Ascending aorta (tissue), 2 donors: Measurements from ENCODE around the gene CTCF. TPM values are rescaled to one million over a fixed set of nuclear protein-coding genes. Genes with fewer than 3 reads are reported as not detected.

Experiments
- DNase-seq, 2 donors: peaks; one replicate each; pipeline ENCODE4 v3.0.0-alpha.2; 2019; ENCODE audit warnings: low spot score in 2 of 2
- H3K27ac ChIP-seq, 2 donors: fragments of 200-600 bp; sonication (generic); one replicate each; pipeline ENCODE4 v1.5.1; 2016 to 2017; ENCODE audit warnings: mild to moderate bottlenecking in 1 of 2
- H3K27me3 ChIP-seq: fragments of 200-600 bp; sonication (generic); one replicate; pipeline ENCODE4 v1.5.1; 2017
- H3K36me3 ChIP-seq, 2 donors: fragments of 200-600 bp; sonication (generic); one replicate each; pipeline ENCODE4 v1.5.1; 2016
- H3K4me1 ChIP-seq, 2 donors: fragments of 200-600 bp; sonication (generic); one replicate each; pipeline ENCODE4 v1.5.1; 2016 to 2017; ENCODE audit warnings: mild to moderate bottlenecking in 1 of 2
- H3K4me3 ChIP-seq, 2 donors: fragments of 200-600 bp; sonication (generic); one replicate each; pipeline ENCODE4 v1.5.1; 2016 to 2017; ENCODE audit warnings: mild to moderate bottlenecking in 1 of 2
- H3K9me3 ChIP-seq, 2 donors: fragments of 200-600 bp; sonication (generic); one replicate each; pipeline ENCODE4 v1.5.1; 2016
- CTCF ChIP-seq, 3 experiments: fragments of 200-600 bp in 2 of 3; fragments of 450-650 bp in 1 of 3; sonication (generic) in 2 of 3; IDR thresholded peaks; one replicate each; pipeline ENCODE4 v1.5.1; 2016 to 2019; ENCODE audit warnings: antibody characterized with exemption in 3 of 3, mild to moderate bottlenecking in 1 of 3, moderate library complexity in 1 of 3
- intact Hi-C: fragments of 100-400 bp; cut with DNase I; formaldehyde crosslinking; loops from one replicate; pipeline ENCODE4 v1.15.1; 2023
- total RNA-seq: library from RNA; depleted of rRNA; stranded (reverse); fragments of >200 nt; gene quantifications from one replicate; pipeline ENCODE4 v1.1.0, GENCODE V29; 2016

The CTCF gene
- total RNA-seq, 1 donor from 2014 or later: 38.6 TPM

GRCh38 chr16:67563708-67564468 lies 1.6 kb downstream of the CTCF start:
- no peak for TF ChIP-seq CTCF (IDR thresholded peaks at IDR 0.05)
- Histone ChIP-seq H3K4me1 (peaks cover 7 to 24% of the 10 kb centered on the region in 2 donors), H3K4me3 (peak overlapping the region; percentile 99), H3K9me3 (no peaks in the 10 kb centered on the region), H3K27me3 (no peaks in the 10 kb centered on the region), H3K36me3 (no peaks in the 10 kb centered on the region), H3K27ac (peak overlapping the region; percentile 100)
- peak; percentile 31 to 85 for DNase-seq
- intact Hi-C loops: loop anchor here (2.0 to 5.0 kb wide), 2 partner anchors 82 to 155 kb away; partner anchors contain the start of genes AGRP, ATP6V0D1 and GFOD2

- H3K27me3 ChIP-seq: no peaks in the 10 kb centered on the region
- no peaks in the 10 kb centered on the region for H3K36me3 ChIP-seq
- DNase-seq: no peak
- no peak overlapping the region for H3K4me3 ChIP-seq
- H3K27ac ChIP-seq: no peak overlapping the region
- H3K9me3 ChIP-seq: no peaks in the 10 kb centered on the region
- no peak for TF ChIP-seq CTCF (IDR thresholded peaks at IDR 0.05)
- peaks cover 7 to 24% of the 10 kb centered on the region in 2 donors for H3K4me1 ChIP-seq
- intact Hi-C loops: no loop called here
These were observed 3.3 kb downstream of the CTCF start for GRCh38 chr16:67565470-67566100.

- intact Hi-C loops: no loop called here
- Histone ChIP-seq H3K36me3 (peaks cover 16 to 31% of the 10 kb centered on the region in 2 donors), H3K4me3 (no peak overlapping the region), H3K9me3 (no peaks in the 10 kb centered on the region), H3K27ac (no peak overlapping the region), H3K27me3 (no peaks in the 10 kb centered on the region), H3K4me1 (no peaks in the 10 kb centered on the region)
- no peak for DNase-seq
- no peak for TF ChIP-seq CTCF (IDR thresholded peaks at IDR 0.05)
These were observed 9.1 kb downstream of the CTCF start for GRCh38 chr16:67571464-67571863.

DNA sequence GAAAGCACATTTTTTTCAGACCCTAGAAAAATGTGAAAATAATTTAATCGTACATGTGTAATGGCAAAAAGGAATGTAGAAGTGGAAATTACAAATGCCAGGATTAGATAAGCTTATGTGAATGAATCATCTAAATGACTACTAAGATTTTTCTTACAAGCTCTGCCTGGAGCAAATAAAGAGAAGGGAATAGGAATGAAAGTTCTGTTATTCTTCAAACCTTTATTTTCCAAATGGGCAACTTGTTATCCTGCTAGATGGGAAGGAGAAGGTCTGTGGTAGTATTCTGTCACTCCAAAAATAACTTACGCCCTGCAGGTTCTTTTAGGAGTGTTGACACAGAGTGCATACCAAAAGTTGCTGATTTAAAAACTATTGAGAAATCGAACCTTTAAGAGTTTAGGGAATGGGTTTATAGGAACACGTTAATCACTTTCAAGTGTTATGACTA lies 9.7 kb downstream of the CTCF start:
- Histone ChIP-seq H3K4me1 (no peaks in the 10 kb centered on the region), H3K27ac (no peak overlapping the region), H3K36me3 (peaks cover 16 to 31% of the 10 kb centered on the region in 2 donors), H3K27me3 (no peaks in the 10 kb centered on the region), H3K9me3 (no peaks in the 10 kb centered on the region), H3K4me3 (no peak overlapping the region)
- DNase-seq: no peak
- intact Hi-C loops: no loop called here
- TF ChIP-seq CTCF (IDR thresholded peaks at IDR 0.05): no peak

DNA sequence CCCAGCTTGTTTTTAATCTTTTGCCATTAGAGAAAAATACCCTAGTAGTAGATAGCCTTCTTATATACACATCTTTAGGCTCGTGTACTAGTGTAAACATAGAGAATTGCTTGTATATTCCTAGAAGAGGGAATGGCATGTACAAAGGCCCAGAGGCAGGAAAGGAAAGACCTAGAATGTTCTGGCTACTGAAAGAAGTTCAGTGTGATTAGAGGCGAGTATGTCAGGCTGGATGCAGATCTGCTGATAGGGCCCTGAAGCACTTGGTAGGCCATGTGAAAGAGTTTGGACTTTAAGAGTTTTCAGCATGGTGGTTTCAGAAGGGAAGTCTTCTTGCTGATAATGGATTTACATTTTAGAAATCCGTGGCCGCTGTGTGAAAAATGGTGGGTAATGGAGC lies 17.4 kb downstream of the CTCF start:
- H3K27ac ChIP-seq: no peak overlapping the region
- peaks cover 11 to 13% of the 10 kb centered on the region in 2 donors for H3K36me3 ChIP-seq
- intact Hi-C loops: no loop called here
- no peaks in the 10 kb centered on the region for H3K27me3 ChIP-seq
- DNase-seq: no peak
- no peak for TF ChIP-seq CTCF (IDR thresholded peaks at IDR 0.05)
- no peak overlapping the region for H3K4me3 ChIP-seq
- H3K9me3 ChIP-seq: no peaks in the 10 kb centered on the region
- no peaks in the 10 kb centered on the region for H3K4me1 ChIP-seq
